GM08714 (cell line): Measurements from ENCODE around the gene MTA2.

Source experiments
- H3K4me3 ChIP-seq: fragments of 200-500 bp; sonication (Bioruptor generic); 2 replicates; pipeline ENCODE4 v1.5.1; 2014; ENCODE audit warnings: mild to moderate bottlenecking, low read length, inconsistent platforms
- ZNF274 ChIP-seq: IDR thresholded peaks from 2 replicates; pipeline ENCODE4 v1.6.1; 2012; ENCODE audit warnings: mild to moderate bottlenecking, low read depth, low read length

The MTA2 gene

GRCh38 chr11:62546244-62546928 is 55.3 kb downstream of the MTA2 start, which contains the start of gene AHNAK:
AHNAK (minus strand) TSS chr11:62546806; CDS start chr11:62536098, 10,708 bp downstream.
- TF ChIP-seq ZNF274, result no peak
- peak within 1 kb of the TSS; percentile 49 for H3K4me3 ChIP-seq

GRCh38 chr11:62545437-62546243 is 56.0 kb downstream of the MTA2 start:
- H3K4me3 ChIP-seq, result peak overlapping the region; percentile 49
- TF ChIP-seq ZNF274, result no peak

GRCh38 chr11:62544581-62545436 is 56.9 kb downstream of the MTA2 start:
- TF ChIP-seq ZNF274, result no peak
- peak overlapping the region; percentile 49; the same call in 1 of the 2 replicates for H3K4me3 ChIP-seq

- TF ChIP-seq ZNF274, result no peak
- no peak overlapping the region for H3K4me3 ChIP-seq
Observed at GRCh38 chr11:62543680-62544444, 57.8 kb downstream of the MTA2 start.
